ENCODE measurements around the gene ARHGAP27.
A peak's percentile ranks its signal among the peaks of the same experiment; 100 is the strongest.

Gene ARHGAP27

DNA sequence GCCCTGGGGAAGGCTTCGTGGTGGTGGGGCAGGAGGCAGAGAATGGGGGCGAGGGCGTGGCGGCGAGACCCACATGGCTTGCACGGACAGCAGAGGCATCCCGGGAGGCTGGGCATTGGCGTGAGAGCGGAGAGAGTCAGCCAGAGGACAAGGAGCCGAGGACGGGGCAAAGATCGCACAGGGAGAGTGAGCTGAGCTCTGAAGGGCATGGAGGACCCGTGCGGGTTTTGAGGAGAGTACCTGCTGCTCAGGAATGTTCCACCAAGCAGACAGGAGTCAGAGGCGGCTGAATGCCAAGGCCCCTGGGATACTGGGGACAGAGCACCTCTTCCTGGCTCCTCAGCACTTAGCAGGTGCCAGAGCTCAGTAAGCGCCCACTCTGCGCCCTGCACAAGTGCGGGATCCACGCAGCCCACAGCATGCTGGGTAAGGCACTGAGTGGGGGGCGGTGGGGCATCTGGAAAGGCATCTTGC lies 47.8 kb downstream of the ARHGAP27 start:
- DNase-seq (ENCODE audit: low read depth), result no peak

DNA sequence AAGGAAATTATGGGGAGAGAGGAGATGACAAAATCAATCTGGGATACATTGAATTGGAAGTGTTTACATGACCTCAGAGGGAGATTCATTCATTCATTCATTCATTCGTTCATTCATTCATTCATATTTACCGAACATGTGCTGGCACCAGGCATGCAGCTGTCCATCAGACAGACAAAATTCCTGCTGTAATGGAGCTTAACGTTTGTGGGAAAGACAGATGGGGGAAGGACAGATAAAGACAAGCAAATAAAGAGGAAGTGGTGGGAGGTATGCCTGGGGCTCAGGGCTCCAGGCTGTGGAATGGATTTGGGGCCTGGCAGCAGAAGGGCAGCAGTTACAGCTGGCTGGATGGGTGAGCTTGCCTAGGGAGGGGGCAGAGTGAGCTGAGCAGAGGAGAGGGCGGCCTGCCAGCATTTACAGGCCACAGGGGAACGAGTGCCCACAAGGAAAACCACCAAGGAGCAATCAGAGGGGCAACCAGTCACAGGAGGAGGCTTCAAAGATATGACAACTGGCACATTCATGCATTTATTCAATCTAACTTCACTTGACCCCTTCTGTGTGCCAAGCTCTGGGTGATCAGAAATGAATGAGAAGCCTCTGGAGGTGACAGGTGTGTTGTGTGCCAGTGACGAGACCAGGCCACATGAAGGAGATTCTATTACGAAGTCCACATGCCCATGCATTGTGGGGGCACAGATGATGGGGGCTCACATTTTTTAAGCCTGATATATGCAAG lies 48.5 kb downstream of the ARHGAP27 start:
- peak; percentile 24 for DNase-seq (ENCODE audit: low read depth)

DNA sequence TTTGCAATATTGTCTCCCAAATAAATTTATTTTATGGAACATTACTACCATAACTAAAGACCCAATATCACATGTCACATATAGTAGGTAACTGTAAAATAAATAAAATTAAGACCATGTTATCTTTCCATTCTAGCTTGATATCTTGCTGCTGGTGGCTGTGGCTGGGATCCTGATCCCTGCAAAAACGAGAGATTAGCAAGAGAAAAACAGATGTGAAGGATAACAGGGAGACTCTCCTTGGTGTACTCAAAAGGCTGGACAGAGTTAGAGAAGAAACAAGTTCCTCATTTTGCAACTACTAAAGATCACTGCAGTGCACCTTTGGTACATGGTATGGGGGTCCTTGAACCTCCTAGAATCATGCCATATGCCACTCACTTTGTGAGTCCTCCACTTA lies 49.7 kb downstream of the ARHGAP27 start:
- DNase-seq (ENCODE audit: low read depth), result no peak

DNA sequence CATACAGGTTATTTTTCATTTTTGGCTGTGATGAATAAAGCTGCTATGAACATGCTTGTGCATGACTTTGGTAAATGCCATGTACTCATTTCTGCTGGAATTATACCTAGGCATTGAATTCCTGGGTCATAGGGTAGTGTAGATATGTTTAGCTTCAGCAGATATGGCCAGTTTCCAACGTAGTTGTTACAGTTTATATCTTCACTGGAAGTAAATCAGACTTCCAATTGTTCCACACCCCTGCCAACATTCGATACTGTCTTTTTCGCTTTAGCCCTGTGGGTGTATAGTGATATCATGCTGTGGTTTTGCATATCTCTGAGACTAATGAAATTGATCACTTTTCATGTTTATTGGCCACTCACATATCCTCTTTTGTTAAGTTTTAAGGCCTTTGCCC lies 50.4 kb downstream of the ARHGAP27 start:
- peak; percentile 28 for DNase-seq (ENCODE audit: low read depth)

DNA sequence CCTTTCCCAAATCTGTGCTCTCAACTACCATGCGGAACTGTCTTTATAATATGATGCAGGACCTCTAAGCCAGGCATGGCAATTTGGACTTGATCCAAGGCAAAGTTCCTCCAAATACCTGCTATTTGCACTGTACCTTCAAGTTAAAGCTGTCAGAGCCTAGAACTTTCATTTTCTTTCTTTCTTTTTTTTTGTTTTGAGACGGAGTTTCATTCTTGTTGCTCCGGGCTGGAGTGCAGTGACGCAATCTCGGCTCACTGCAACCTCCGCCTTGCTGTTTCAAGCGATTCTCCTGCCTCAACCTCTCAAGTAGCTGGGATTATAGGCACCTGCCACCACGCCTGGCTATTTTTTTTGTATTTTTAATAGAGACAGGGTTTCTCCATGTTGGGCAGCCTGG lies 51.7 kb downstream of the ARHGAP27 start:
- peak; percentile 49 for DNase-seq (ENCODE audit: low read depth)

DNA sequence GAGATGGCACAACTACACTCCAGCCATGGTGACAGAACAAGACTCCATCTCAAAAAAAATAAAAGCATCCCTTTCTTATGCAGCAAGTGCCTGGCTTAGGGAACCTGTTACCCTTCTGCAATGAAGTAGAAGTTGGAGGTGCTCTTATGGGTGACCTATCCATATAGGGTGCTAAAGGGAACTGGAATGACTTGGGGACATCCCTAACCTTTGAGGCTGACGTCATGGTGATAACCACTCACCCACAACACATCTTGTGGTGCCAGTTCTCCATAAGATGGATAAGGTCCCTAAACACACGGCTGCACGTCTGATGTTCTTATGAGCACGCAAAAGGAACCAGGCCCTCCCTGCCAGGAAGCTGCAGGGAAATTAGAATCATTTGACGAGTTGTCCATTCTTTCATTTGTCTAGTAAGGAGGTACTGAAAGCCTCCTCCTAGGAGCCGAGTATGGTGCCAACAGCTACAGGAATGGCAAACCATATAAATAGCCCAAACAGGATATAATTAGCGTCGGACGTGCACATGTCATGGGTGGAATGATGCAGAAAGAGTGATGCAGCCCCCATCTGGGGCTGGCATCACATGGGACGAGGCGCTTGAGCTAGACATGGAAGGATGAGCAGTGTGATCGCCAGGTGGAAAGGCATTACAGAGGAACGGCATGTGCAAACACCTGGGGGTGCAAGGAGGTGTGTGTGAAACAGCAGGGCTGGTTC lies 52.5 kb downstream of the ARHGAP27 start:
- no peak for DNase-seq (ENCODE audit: low read depth)

DNA sequence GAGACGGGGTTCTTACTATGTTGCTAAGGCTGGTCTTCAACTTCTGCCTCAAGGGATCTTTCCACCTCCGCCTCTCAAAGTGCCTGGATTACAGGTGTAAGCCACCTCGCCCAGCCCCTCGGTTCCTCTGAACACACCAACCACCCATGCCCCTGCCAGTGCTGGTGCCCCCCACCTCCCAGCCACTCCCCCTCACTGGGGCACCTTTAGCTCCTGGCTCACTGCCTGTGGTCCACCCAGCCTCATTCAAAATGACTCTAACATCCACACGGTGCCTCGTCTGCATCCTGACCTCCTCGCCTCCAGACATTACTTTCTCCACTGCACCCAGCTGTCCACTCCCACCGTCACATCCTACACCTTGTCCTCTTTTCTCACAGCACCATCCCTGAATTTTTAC lies 55.3 kb downstream of the ARHGAP27 start:
- DNase-seq (ENCODE audit: low read depth), result no peak

DNA sequence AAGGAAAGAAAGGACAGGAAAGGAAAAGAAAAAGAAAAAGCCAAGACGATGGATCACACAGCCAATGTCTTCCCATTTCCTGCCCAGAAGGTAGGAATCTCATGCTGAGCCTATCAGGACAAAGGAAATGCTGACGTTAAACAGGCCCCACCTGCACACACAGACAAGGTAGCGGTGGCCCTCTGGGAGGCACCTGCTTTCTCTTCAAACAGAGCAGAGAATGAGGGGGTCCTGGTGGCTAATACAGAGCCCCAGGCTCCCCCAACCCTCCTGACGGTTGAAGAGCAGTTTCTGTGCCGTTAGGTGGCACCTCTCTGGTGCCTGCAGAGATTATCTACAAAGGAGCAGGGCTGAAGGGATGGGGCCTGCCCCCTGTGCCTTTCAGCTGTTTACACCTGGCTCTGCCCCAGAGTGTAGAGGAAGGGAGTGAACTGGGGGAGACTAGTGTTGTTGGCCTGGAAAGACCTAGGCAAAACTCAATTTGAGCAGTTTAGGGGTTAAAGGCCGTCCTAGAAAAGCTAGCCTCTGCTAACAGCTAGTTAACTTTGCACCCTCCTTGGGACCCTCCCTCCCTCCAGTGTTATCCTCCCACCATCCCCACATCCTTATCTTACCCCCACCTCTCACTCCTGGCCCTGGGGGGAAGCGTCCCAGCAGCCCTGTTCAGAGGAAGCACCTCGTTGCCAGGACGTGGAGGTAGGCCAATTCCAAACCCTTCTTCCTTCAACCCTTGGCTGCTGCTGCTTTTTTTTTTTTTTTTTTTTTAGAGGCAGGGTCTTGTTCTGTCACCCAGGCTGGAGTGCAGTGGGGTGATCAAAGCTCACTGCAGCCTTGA lies 56.3 kb downstream of the ARHGAP27 start:
- no peak for DNase-seq (ENCODE audit: low read depth)

DNA sequence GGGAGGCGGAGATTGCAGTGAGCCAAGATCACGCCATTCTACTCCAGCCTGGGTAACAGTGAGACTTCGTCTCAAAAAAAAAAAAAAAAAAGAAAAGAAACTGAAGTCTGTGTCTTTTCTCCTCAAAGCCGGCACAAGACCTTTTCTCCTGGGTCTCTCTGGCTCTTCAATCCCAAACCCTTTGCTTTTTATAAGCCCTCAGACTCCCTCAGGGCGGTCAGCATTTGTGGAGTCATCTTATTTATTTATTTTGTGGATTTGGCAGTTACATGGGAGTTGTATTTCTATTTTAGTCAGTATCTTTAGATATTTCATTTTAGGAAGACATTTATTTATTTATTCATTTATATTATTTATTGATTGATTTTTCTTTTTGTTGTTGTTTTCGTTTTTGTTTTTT lies 58.2 kb downstream of the ARHGAP27 start:
- DNase-seq (ENCODE audit: low read depth), result no peak

DNA sequence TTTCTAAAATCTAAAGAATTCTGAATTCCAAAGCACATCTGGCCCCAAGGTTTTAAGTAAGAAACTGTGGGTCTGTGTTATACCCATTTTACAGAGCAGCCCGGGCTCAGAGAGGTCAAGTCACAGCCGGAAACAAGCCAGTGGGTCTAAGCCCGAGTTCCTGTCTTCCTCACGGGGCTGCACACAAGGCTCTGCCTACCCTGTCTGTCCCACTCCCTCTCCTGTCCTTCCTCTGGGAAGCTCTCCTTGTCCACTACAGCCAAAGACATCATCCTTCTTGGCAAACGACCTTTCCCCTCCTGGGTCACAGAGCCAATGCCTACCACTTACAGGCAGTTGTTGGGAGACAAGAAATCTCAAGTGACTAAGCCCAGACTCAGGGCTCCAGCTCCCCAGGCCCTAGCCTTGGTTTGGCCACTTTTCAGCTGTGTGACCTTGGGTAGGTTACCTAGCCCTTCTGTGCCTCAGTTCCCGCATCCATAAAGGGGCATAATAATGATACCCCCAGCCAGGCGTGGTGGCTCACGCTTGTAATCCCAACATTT lies 60.3 kb downstream of the ARHGAP27 start:
- peak; percentile 27 for DNase-seq (ENCODE audit: low read depth)

DNA sequence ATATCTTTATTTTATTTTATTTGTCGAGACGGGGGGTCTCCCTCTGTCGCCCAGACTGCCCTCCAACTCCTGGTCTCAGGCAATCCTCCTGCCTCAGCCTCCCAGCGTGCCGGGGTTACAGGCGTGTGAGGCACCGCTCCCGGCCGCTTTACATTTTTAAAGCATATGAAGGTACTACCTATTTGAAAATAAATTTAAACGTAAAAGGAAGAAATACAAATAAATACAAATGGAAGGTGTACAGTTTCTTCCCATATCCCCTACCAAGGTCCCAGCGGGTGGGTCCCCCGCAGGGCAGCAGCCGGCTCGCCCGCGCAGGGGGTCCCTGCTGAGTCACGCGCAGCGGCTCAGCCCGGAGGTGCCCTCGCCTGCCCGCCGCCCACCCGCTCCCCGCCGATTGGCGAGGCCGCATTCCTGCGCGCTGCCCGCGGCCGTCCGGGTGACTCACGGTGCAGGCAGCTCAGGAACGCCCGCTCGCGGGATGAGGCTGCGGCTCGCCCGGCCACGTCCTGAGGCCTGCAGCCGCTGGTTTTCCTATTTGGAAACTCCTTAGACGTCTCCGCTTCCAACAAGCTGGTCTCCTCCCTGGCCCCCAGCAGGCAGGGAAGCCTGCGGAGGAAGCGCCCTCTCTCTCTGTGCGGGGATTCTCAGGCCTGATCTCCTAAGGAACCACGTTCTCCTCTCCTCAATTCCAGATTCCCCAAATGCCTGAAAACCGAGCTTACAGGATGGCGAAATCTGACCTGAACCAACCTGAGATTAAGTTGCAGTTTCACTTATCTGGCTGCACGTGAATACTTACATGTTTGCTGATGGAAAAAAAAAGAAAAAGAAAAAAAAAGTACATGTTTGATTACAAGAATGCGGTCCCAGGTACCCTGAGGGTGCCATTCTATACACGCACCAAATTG lies 61.0 kb downstream of the ARHGAP27 start:
- DNase-seq (ENCODE audit: low read depth), result peak; percentile 99

DNA sequence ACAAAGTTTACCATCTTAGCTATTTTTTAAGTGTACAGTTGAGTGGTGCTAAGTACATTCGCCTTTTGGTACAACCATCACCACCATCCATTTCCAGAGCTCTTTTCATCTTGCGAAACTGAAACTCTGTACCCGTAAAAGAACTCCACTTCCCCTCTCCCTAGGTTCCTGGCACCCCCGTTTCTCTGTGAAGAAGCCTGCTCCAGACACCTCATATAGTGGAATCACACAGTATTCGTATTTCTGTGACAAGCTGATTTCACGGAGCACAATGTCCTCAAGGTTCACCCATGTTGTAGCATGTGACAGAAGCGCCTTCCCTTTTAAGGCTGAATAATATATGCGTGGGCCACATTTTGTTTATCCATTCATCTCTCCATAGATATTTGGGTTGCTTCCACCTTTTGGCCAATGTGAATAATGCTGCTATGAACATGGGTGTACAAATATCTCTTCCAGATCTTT lies 61.7 kb downstream of the ARHGAP27 start:
- peak; percentile 39 for DNase-seq (ENCODE audit: low read depth)

DNA sequence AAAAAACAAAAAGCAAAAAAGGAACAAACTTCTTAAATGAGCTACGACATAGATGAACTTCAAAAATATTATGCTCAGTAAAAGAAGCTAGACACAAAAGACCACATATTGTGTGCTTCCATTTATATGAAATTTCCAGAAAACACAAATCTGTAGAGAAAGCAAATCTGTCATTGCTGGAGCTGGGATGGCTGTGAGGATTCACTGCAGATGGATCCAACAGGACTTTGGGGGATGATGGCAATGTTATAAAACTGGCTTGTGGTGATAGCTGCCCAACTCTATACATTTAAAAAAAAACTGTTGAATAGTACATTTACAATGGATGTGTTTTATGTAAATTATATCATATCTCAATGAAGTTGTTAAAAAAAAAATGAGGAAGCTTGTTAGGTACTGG lies 63.2 kb downstream of the ARHGAP27 start:
- no peak for DNase-seq (ENCODE audit: low read depth)

DNA sequence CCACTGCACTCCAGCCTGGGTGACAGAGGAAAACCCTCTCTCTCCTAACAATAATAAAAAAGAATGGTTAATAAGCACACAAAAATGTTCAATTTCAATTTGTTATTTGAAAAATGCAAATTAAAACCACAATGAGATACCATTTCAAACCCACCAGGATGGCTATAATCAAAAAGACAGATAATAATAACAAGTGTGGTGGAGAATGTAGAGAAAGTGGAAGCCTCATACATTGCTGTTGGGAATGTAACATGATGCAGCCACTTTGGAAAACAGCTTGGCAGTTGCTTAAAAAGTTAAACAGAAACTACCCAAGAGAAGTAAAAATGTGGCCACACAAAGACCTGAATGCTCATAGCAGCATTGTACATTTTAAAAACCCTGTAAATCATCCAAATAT lies 64.0 kb downstream of the ARHGAP27 start:
- peak; percentile 80 for DNase-seq (ENCODE audit: low read depth)

DNA sequence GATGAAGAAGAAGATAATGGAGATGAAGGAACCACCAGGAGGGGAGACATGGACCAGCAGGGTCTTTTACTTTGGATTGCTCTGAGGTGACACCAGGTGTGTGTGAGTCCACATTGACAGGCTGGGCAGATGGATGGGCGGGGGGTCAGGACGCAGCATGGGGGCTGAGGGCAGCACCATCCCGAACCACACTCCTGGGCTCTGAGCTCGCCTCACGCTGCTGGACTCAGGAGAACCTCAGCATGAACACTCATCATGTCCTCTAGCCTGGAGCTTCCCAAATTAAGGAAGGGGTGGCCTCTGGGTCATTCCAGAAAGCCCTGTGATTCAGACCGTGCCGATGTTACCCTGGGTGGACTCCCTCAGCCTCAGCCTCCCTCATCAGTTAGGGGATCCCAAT lies 65.5 kb downstream of the ARHGAP27 start:
- DNase-seq (ENCODE audit: low read depth), result no peak

DNA sequence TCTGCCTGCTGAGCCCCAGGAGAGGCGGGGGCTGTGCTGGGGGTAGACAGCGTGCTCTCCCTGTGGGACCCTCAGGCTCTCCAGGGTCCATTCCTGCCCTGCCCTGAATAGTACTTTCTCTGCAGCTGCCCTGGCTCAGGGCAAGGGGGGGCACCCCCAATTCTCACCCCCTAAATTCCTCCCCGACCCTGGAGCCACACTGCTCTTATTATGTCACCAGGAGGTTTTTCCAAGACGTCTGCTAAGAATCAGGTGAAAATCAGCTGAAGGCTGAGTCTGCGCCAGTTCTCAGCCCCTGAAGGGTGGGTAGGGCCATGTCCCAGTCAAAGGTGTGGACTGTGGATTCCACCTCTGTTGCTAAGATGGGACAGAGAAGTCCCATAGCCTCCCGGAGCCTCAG lies 66.0 kb downstream of the ARHGAP27 start:
- no peak for DNase-seq (ENCODE audit: low read depth)

DNA sequence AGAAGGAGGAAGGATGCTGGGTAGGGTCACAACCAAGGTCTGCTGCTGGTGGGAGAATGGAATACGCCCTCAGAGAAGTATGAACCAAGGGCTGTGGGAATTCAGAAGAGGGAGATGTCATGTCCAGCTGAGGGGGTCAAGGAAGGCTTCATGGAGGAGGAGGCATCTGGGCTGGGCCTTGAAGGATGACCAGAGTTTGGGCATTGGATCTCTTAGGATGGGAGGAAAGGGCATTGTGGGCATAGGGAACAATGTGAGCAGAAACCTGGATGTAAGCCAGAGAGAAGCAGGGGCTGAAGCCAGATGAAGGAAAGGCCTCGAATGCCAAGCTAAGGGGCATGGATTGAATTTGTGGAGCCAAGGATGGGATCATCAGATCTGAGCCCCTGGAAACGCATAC lies 66.6 kb downstream of the ARHGAP27 start:
- no peak for DNase-seq (ENCODE audit: low read depth)

DNA sequence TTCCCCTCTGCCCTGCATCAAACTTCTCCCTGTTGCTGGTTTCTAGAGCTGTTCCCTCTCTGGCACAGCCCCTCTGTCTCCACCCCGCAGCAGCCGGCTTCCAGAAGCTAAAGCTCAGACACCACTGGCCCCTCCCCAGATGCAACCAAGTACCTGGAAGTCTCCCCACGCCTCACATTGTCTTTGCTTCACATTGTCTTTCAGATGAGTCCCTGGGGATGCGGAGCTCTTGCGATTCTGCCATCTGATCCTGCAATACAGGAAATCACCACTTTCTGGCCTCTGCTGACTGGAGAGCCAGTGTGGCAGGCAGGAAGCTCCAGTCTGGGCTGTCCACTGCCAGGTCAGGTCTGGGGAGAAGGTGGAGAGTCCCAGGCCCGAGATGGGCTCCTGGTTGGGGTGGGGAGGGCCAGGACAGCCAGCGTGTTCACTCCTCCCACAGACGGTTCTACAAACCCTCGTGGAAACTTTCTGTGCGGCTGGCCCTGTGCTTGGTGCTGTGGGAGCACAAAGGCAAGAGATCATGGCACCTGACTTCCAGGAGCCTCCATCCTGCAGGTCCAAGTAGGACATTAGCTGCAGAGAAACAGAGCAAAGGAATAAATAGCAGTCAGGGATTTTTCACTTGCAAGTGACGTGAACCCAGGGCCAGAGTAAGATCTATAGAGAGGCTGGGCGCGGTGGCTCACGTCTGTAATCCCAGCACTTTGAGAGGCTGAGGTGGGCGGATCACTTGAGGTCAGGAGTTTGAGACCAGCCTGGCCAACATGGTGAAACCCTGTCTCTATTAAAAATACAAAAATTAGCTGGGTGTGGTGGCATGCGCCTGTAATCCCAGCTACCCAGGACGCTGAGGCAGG lies 67.9 kb downstream of the ARHGAP27 start:
- DNase-seq (ENCODE audit: low read depth), result no peak

DNA sequence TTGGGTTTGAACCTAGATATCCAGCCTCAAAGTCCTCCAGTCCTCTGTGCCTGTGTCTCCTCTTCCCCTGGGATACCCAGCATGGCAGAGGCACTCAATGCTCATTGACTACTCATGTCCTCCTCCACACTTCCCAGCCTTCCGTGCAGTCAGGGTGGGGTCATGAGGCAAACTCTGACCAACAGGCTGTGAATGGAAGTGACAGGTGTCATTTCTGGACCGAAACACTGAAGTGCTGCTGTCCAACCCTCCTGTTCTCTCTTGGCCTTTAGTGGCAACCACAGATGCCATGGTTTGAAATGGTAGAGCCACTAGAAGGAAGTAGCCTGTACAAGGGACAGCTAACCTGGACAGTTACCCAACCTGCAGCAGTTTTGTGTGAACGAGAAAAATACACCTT lies 69.2 kb downstream of the ARHGAP27 start:
- DNase-seq (ENCODE audit: low read depth), result no peak

DNA sequence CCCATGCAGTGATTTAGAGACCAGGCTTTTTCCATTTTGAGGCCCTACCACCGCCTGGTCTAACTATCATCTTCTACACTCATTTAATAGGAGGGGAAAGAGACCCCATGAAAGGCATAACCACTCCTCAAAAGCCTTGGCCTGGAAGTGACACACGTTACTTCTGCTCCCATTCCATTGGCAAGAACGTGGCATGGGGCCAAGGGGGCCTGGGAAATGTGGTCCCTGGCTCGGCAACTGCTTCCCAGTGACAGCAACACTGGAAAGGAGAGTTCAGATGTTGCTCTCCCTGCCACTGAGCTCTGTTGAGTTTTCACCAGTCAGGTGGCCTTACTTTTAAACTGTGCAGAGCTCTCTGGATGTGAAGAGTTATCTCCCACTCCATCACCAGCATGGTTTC lies 70.7 kb downstream of the ARHGAP27 start:
- no peak for DNase-seq (ENCODE audit: low read depth)
